Measurements from ENCODE around the gene PIGH. TPM values are rescaled to one million over a fixed set of nuclear protein-coding genes. Genes with fewer than 3 reads are reported as not detected.
A peak's percentile ranks its signal among the peaks of the same experiment; 100 is the strongest.

The PIGH gene
- total and polyA plus RNA-seq, 2 of the 13 experiments (the other 11 are each of a cell fraction or from before 2014, with no cell fraction given), result 30.0 to 43.5 TPM

GRCh38 chr14:67583711-67584644 lies 16.1 kb downstream of the PIGH start (continued):
- TF ChIP-seq TEAD3 (CRISPR knock-in tag; optimal IDR thresholded peaks at IDR 0.05; ENCODE audit: borderline replicate concordance) (peak; percentile 10), ZNF292 (CRISPR knock-in tag; IDR thresholded peaks at IDR 0.05; ENCODE audit: borderline replicate concordance, low read depth) (no peak), BRF2 (CRISPR knock-in tag; IDR thresholded peaks at IDR 0.05) (no peak), ATF3 (CRISPR knock-in tag; IDR thresholded peaks at IDR 0.05) (no peak), STAG1 (CRISPR knock-in tag; IDR thresholded peaks at IDR 0.05) (peak; percentile 94), SMC3 (IDR thresholded peaks at IDR 0.05; ENCODE audit: low read length) (peak; percentile 94), SP1 (IDR thresholded peaks at IDR 0.05) (no peak), SP1 (CRISPR knock-in tag; IDR thresholded peaks at IDR 0.05) (no peak), ZNF275 (CRISPR knock-in tag; IDR thresholded peaks at IDR 0.05; ENCODE audit: borderline replicate concordance) (no peak), ZNF441 (CRISPR knock-in tag; IDR thresholded peaks at IDR 0.05; ENCODE audit: borderline replicate concordance) (no peak), HMGA1 (CRISPR knock-in tag; conservative IDR thresholded peaks at IDR 0.05) (no peak), RAD21 (CRISPR knock-in tag; IDR thresholded peaks at IDR 0.05) (peak; percentile 80), ZNF350 (CRISPR knock-in tag; IDR thresholded peaks at IDR 0.05; ENCODE audit: borderline replicate concordance, low read depth) (no peak), MATR3 (CRISPR knock-in tag; IDR thresholded peaks at IDR 0.05) (no peak), KDM2A (CRISPR knock-in tag; IDR thresholded peaks at IDR 0.05; ENCODE audit: borderline replicate concordance, low read depth) (0 out of 2 replicates have a peak, but pooled peaks have one; percentile 18), TEAD2 (CRISPR knock-in tag; IDR thresholded peaks at IDR 0.05) (no peak), ZNF607 (CRISPR knock-in tag; IDR thresholded peaks at IDR 0.05; ENCODE audit: borderline replicate concordance) (no peak), LRRFIP1 (CRISPR knock-in tag; conservative IDR thresholded peaks at IDR 0.05) (no peak), HMGXB4 (CRISPR knock-in tag; IDR thresholded peaks at IDR 0.05; ENCODE audit: borderline replicate concordance in 1 of 2, low read depth in 1 of 2) (no peak), ZNF589 (CRISPR knock-in tag; conservative IDR thresholded peaks at IDR 0.05) (no peak)

Measured in HepG2 (cell line).